ENCODE data around the gene ZMYND15.

DNA sequence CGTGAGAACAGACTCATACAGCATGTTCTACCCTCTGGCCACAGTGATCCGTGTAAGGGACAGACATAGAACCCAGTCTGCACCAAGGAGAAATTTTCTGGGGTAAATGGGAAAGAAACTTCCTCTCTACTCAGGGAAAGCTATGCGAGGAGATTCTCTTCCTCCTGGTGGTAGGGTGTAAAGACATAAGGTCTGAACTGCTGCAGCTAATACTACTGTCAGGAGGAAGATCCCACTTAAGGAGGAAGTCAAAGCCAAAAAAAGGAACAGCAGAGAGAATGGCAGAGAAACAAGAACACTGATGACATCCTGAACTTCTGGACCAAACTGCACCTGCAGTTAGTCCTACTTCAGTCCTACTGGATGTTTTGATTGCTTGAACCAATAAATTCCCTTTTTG lies 25.0 kb downstream of the ZMYND15 start:
- TF ChIP-seq, protein P1, sequence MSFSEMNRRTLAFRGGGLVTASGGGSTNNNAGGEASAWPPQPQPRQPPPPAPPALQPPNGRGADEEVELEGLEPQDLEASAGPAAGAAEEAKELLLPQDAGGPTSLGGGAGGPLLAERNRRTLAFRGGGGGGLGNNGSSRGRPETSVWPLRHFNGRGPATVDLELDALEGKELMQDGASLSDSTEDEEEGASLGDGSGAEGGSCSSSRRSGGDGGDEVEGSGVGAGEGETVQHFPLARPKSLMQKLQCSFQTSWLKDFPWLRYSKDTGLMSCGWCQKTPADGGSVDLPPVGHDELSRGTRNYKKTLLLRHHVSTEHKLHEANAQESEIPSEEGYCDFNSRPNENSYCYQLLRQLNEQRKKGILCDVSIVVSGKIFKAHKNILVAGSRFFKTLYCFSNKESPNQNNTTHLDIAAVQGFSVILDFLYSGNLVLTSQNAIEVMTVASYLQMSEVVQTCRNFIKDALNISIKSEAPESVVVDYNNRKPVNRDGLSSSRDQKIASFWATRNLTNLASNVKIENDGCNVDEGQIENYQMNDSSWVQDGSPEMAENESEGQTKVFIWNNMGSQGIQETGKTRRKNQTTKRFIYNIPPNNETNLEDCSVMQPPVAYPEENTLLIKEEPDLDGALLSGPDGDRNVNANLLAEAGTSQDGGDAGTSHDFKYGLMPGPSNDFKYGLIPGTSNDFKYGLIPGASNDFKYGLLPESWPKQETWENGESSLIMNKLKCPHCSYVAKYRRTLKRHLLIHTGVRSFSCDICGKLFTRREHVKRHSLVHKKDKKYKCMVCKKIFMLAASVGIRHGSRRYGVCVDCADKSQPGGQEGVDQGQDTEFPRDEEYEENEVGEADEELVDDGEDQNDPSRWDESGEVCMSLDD (CRISPR knock-in tag; IDR thresholded peaks at IDR 0.05; ENCODE audit: borderline replicate concordance): no peak
- TF ChIP-seq, protein P2, sequence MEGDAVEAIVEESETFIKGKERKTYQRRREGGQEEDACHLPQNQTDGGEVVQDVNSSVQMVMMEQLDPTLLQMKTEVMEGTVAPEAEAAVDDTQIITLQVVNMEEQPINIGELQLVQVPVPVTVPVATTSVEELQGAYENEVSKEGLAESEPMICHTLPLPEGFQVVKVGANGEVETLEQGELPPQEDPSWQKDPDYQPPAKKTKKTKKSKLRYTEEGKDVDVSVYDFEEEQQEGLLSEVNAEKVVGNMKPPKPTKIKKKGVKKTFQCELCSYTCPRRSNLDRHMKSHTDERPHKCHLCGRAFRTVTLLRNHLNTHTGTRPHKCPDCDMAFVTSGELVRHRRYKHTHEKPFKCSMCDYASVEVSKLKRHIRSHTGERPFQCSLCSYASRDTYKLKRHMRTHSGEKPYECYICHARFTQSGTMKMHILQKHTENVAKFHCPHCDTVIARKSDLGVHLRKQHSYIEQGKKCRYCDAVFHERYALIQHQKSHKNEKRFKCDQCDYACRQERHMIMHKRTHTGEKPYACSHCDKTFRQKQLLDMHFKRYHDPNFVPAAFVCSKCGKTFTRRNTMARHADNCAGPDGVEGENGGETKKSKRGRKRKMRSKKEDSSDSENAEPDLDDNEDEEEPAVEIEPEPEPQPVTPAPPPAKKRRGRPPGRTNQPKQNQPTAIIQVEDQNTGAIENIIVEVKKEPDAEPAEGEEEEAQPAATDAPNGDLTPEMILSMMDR (CRISPR knock-in tag; IDR thresholded peaks at IDR 0.05): no peak
- TF ChIP-seq EED (CRISPR knock-in tag; IDR thresholded peaks at IDR 0.05) (no peak), ZNF138 (CRISPR knock-in tag; IDR thresholded peaks at IDR 0.05; ENCODE audit: low read depth) (no peak), REXO4 (CRISPR knock-in tag; IDR thresholded peaks at IDR 0.05; ENCODE audit: borderline replicate concordance) (no peak), POLR2A (IDR thresholded peaks at IDR 0.05; ENCODE audit: insufficient read depth in 1 of 2, low read depth in 2 of 2, low read length in 2 of 2) (no peak), YY1 (IDR thresholded peaks at IDR 0.05; ENCODE audit: insufficient read depth, insufficient replicate concordance, low read depth, low read length) (no peak), CHD2 (IDR thresholded peaks at IDR 0.05; ENCODE audit: low read depth, low read length) (no peak)
- TF ChIP-seq, protein P3, sequence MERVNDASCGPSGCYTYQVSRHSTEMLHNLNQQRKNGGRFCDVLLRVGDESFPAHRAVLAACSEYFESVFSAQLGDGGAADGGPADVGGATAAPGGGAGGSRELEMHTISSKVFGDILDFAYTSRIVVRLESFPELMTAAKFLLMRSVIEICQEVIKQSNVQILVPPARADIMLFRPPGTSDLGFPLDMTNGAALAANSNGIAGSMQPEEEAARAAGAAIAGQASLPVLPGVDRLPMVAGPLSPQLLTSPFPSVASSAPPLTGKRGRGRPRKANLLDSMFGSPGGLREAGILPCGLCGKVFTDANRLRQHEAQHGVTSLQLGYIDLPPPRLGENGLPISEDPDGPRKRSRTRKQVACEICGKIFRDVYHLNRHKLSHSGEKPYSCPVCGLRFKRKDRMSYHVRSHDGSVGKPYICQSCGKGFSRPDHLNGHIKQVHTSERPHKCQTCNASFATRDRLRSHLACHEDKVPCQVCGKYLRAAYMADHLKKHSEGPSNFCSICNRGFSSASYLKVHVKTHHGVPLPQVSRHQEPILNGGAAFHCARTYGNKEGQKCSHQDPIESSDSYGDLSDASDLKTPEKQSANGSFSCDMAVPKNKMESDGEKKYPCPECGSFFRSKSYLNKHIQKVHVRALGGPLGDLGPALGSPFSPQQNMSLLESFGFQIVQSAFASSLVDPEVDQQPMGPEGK (CRISPR knock-in tag; IDR thresholded peaks at IDR 0.05): no peak
- TF ChIP-seq, protein P4, sequence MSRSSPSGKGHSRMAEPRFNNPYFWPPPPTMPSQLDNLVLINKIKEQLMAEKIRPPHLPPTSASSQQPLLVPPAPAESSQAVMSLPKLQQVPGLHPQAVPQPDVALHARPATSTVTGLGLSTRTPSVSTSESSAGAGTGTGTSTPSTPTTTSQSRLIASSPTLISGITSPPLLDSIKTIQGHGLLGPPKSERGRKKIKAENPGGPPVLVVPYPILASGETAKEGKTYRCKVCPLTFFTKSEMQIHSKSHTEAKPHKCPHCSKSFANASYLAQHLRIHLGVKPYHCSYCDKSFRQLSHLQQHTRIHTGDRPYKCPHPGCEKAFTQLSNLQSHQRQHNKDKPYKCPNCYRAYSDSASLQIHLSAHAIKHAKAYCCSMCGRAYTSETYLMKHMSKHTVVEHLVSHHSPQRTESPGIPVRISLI (CRISPR knock-in tag; IDR thresholded peaks at IDR 0.05; ENCODE audit: borderline replicate concordance): no peak
